H9 (cell line): ENCODE data around the gene CAMTA1. TPM values are rescaled to one million over a fixed set of nuclear protein-coding genes. Genes with fewer than 3 reads are reported as not detected.

Source experiments
- DNase-seq: peaks from one replicate; pipeline ENCODE4 v3.0.0-alpha.2; 2017
- H2AFZ ChIP-seq: one replicate; pipeline ENCODE4 v1.6.1; 2013; ENCODE audit warnings: mild to moderate bottlenecking, low read length, control low read depth, moderate library complexity
- H2AK5ac ChIP-seq: 2 replicates; pipeline ENCODE4 v1.6.1; 2013; ENCODE audit warnings: low read length, control low read depth, mixed read lengths; ENCODE audit not compliant: insufficient read length
- H2BK120ac ChIP-seq: one replicate; pipeline ENCODE4 v1.6.1; 2013; ENCODE audit warnings: low read depth, mild to moderate bottlenecking, low read length, control low read depth, inconsistent platforms; ENCODE audit not compliant: poor library complexity, severe bottlenecking
- H2BK12ac ChIP-seq: 2 replicates; pipeline ENCODE4 v1.6.1; 2013; ENCODE audit warnings: low read length, control low read depth, mixed read lengths, low read depth; ENCODE audit not compliant: insufficient read length
- H2BK15ac ChIP-seq: 2 replicates; pipeline ENCODE4 v1.6.1; 2013; ENCODE audit warnings: low read depth, low read length, control low read depth
- H2BK20ac ChIP-seq: one replicate; pipeline ENCODE4 v1.6.1; 2013; ENCODE audit warnings: low read depth, mild to moderate bottlenecking, low read length, control low read depth, inconsistent platforms; ENCODE audit not compliant: poor library complexity, severe bottlenecking
- H2BK5ac ChIP-seq: 2 replicates; pipeline ENCODE4 v1.6.1; 2013; ENCODE audit warnings: low read length, control low read depth, mixed read lengths; ENCODE audit not compliant: insufficient read length
- H3K14ac ChIP-seq: 2 replicates; pipeline ENCODE4 v1.6.1; 2013; ENCODE audit warnings: low read length, control low read depth; ENCODE audit not compliant: insufficient read depth
- H3K18ac ChIP-seq: 2 replicates; pipeline ENCODE4 v1.6.1; 2013; ENCODE audit warnings: low read depth, mild to moderate bottlenecking, mixed read lengths, low read length, control low read depth; ENCODE audit not compliant: insufficient read length
- H3K23ac ChIP-seq: 2 replicates; pipeline ENCODE4 v1.6.1; 2013; ENCODE audit warnings: low read length, control low read depth, mixed read lengths, low read depth; ENCODE audit not compliant: insufficient read length
- H3K23me2 ChIP-seq: 2 replicates; pipeline ENCODE4 v1.6.1; 2013; ENCODE audit warnings: low read depth, mild to moderate bottlenecking, mixed read lengths, low read length, control low read depth; ENCODE audit not compliant: insufficient read length, poor library complexity, severe bottlenecking
- H3K27ac ChIP-seq: 2 replicates; pipeline ENCODE4 v1.5.1; 2013; ENCODE audit warnings: low read length, control low read depth, mixed read lengths, low read depth; ENCODE audit not compliant: insufficient read length
- H3K27me3 ChIP-seq: 2 replicates; pipeline ENCODE4 v1.6.1; 2013; ENCODE audit warnings: low read length, control low read depth, inconsistent platforms; ENCODE audit not compliant: insufficient read depth
- H3K4ac ChIP-seq: 2 replicates; pipeline ENCODE4 v1.6.1; 2013; ENCODE audit warnings: low read depth, mild to moderate bottlenecking, control low read depth, inconsistent platforms, low read length, moderate library complexity
- H3K4me1 ChIP-seq: 2 replicates; pipeline ENCODE4 v1.6.1; 2013; ENCODE audit warnings: low read length, control low read depth, inconsistent platforms; ENCODE audit not compliant: insufficient read depth
- H3K4me2 ChIP-seq: 2 replicates; pipeline ENCODE4 v1.6.1; 2013; ENCODE audit warnings: low read length, control low read depth, mixed read lengths; ENCODE audit not compliant: insufficient read length, insufficient read depth
- H3K56ac ChIP-seq: 2 replicates; pipeline ENCODE4 v1.6.1; 2013; ENCODE audit warnings: low read depth, mild to moderate bottlenecking, mixed read lengths, low read length, control low read depth; ENCODE audit not compliant: insufficient read length
- H3K79me1 ChIP-seq: 2 replicates; pipeline ENCODE4 v1.6.1; 2013; ENCODE audit warnings: low read depth, mild to moderate bottlenecking, moderate library complexity, low read length, control low read depth, inconsistent platforms; ENCODE audit not compliant: insufficient read depth, poor library complexity, severe bottlenecking
- H3K79me2 ChIP-seq: 2 replicates; pipeline ENCODE4 v1.6.1; 2013; ENCODE audit warnings: low read length, control low read depth, inconsistent platforms; ENCODE audit not compliant: insufficient read depth
- H3K9ac ChIP-seq: 2 replicates; pipeline ENCODE4 v1.6.1; 2013; ENCODE audit warnings: low read length, control low read depth, mixed read lengths; ENCODE audit not compliant: insufficient read length; ENCODE audit errors: extremely low read depth
- H3K9me3 ChIP-seq: one replicate; pipeline ENCODE4 v1.6.1; 2013; ENCODE audit warnings: low read depth, low read length, inconsistent platforms; ENCODE audit not compliant: control insufficient read depth
- H3T11ph ChIP-seq: one replicate; pipeline ENCODE4 v1.6.1; 2013; ENCODE audit warnings: mild to moderate bottlenecking, low read length, control low read depth, inconsistent platforms
- H4K20me1 ChIP-seq: one replicate; pipeline ENCODE4 v1.6.1; 2013; ENCODE audit not compliant: control insufficient read depth, insufficient read length, insufficient read depth
- H4K5ac ChIP-seq: 2 replicates; pipeline ENCODE4 v1.6.1; 2013; ENCODE audit warnings: low read depth, mild to moderate bottlenecking, mixed read lengths, low read length, control low read depth; ENCODE audit not compliant: insufficient read length
- H4K8ac ChIP-seq: replicated peaks from 2 replicates; pipeline ENCODE4 v1.6.1; 2013; ENCODE audit warnings: low read length, control low read depth, mixed read lengths, low read depth; ENCODE audit not compliant: insufficient read length
- H4K91ac ChIP-seq: 2 replicates; pipeline ENCODE4 v1.6.1; 2013; ENCODE audit warnings: low read depth, mild to moderate bottlenecking, moderate library complexity, mixed read lengths, low read length, control low read depth; ENCODE audit not compliant: insufficient read length
- H3K27ac Mint-ChIP-seq, 3 experiments: 2 replicates in 2 of 3; 3 replicates in 1 of 3; pipeline ENCODE4 v1.8.0; 2020 to 2021; ENCODE audit warnings: mixed read lengths in 3 of 3, mild to moderate bottlenecking in 1 of 3, moderate library complexity in 1 of 3
- H3K27me3 Mint-ChIP-seq: 2 replicates; pipeline ENCODE4 v1.8.0; 2021; ENCODE audit warnings: low read depth, mild to moderate bottlenecking, moderate library complexity, mixed read lengths
- H3K36me3 Mint-ChIP-seq, 3 experiments: 2 replicates in 2 of 3; 3 replicates in 1 of 3; pipeline ENCODE4 v1.8.0; 2020 to 2021; ENCODE audit warnings: low read depth in 3 of 3, mixed read lengths in 3 of 3; ENCODE audit not compliant: insufficient read depth in 1 of 3
- H3K4me1 Mint-ChIP-seq, 2 experiments: 2 replicates each; pipeline ENCODE4 v1.8.0; 2020; ENCODE audit warnings: mixed read lengths in 2 of 2
- H3K4me3 Mint-ChIP-seq, 2 experiments: 2 replicates in 1 of 2; 3 replicates in 1 of 2; pipeline ENCODE4 v1.8.0; 2020 to 2021; ENCODE audit warnings: mild to moderate bottlenecking in 2 of 2, mixed read lengths in 2 of 2, moderate library complexity in 1 of 2
- H3K9me3 Mint-ChIP-seq, 2 experiments: 2 replicates in 1 of 2; 3 replicates in 1 of 2; pipeline ENCODE4 v1.8.0; 2020; ENCODE audit warnings: mild to moderate bottlenecking in 2 of 2, mixed read lengths in 2 of 2, moderate library complexity in 1 of 2
- CTCF ChIP-seq: fragments of 200-600 bp; sonication (generic); conservative IDR thresholded peaks from 3 replicates; pipeline ENCODE4 v1.8.0; 2021; ENCODE audit warnings: antibody characterized with exemption, mild to moderate bottlenecking
- WGBS: extraction: QIAGEN DNeasy Blood & Tissue Kit; methylation state at CpG from one replicate; pipeline ENCODE4 v1.1.7; 2013; ENCODE audit warnings: missing lambda C conversion rate, low lambda C conversion rate, mixed read lengths; ENCODE audit not compliant: insufficient read length; ENCODE audit errors: extremely low coverage; 5-methylcytosine and 5-hydroxymethylcytosine counted together
- total RNA-seq: library from RNA; stranded (reverse); gene quantifications from 2 replicates; pipeline ENCODE4 v1.2.1, GENCODE V29; 2021

The CAMTA1 gene
- total RNA-seq, 1 experiment from 2014 or later = 115 TPM

- Mint-ChIP-seq H3K27me3 (peaks cover 4% of the 10 kb centered on the region), H3K36me3 (peaks cover 0 to 5% (median 2%) of the 10 kb centered on the region in 3 experiments; a peak in 2 of 7 replicates), H3K9me3 (peaks cover 6 to 15% of the 10 kb centered on the region in 2 experiments; a peak in 4 of 5 replicates), H3K4me3 (no peak overlapping the region), H3K27ac (no peak overlapping the region), H3K4me1 (peaks cover 21 to 23% of the 10 kb centered on the region in 2 experiments)
- H3K23me2 ChIP-seq = no peaks in the 10 kb centered on the region
- TF ChIP-seq CTCF = no peak
- H3K79me2 ChIP-seq = no peaks in the 10 kb centered on the region
- H2BK120ac ChIP-seq = no peak overlapping the region
- no peak overlapping the region for H2BK20ac ChIP-seq
- no peaks in the 10 kb centered on the region for H4K20me1 ChIP-seq
- no peak overlapping the region for H4K91ac ChIP-seq
- WGBS = no CpG with 5 or more reads among the region's 8 CpGs
- H3K18ac ChIP-seq = no peak overlapping the region
- no peaks in the 10 kb centered on the region for H3K9me3 ChIP-seq
- no peaks in the 10 kb centered on the region for H3K27me3 ChIP-seq
- H3K14ac ChIP-seq = no peak overlapping the region
- no peak overlapping the region for H2AK5ac ChIP-seq
- H2BK12ac ChIP-seq = no peak overlapping the region
- H4K5ac ChIP-seq = no peak overlapping the region
- H2BK15ac ChIP-seq = no peak overlapping the region
- H3K27ac ChIP-seq = no peak overlapping the region
- H3K9ac ChIP-seq = no peak overlapping the region
- no peak for DNase-seq
- H3K79me1 ChIP-seq = no peaks in the 10 kb centered on the region
- H3K4me2 ChIP-seq = no peak overlapping the region
- no peak overlapping the region for H3K4ac ChIP-seq
- H3T11ph ChIP-seq = no peak overlapping the region
- H3K23ac ChIP-seq = no peak overlapping the region
- H2AFZ ChIP-seq = no peak overlapping the region
- H4K8ac ChIP-seq = no peak overlapping the region
- H2BK5ac ChIP-seq = no peak overlapping the region
- H3K4me1 ChIP-seq = no peaks in the 10 kb centered on the region; the same call in 1 of the 2 replicates
- H3K56ac ChIP-seq = no peak overlapping the region
Measured at GRCh38 chr1:6775261-6776043, 9.8 kb upstream of the CAMTA1 start.
